ACC112 (cell line): ENCODE data around the gene PLEKHD1.

ENCODE experiments used
- H2AFZ ChIP-seq: fragments of 200-600 bp; sonication (generic); one replicate; pipeline ENCODE4 v1.6.0; 2017; ENCODE audit warnings: antibody characterized with exemption, low read length; ENCODE audit not compliant: unreplicated experiment
- H3K27ac ChIP-seq: fragments of 200-600 bp; sonication (generic); 2 replicates; pipeline ENCODE4 v1.5.1; 2014; ENCODE audit warnings: low read depth, mild to moderate bottlenecking, antibody characterized with exemption, low read length, moderate library complexity
- H3K27me3 ChIP-seq: fragments of 200-600 bp; sonication (generic); 2 replicates; pipeline ENCODE4 v1.6.1; 2014; ENCODE audit warnings: mild to moderate bottlenecking, antibody characterized with exemption, low read length, moderate library complexity, mixed read lengths; ENCODE audit not compliant: insufficient read depth
- H3K36me3 ChIP-seq: fragments of 200-600 bp; sonication (generic); 2 replicates; pipeline ENCODE4 v1.6.1; 2016; ENCODE audit warnings: mild to moderate bottlenecking, antibody characterized with exemption, low read length, moderate library complexity, mixed read lengths; ENCODE audit not compliant: insufficient read depth
- H3K4me1 ChIP-seq: fragments of 200-600 bp; sonication (generic); one replicate; pipeline ENCODE4 v1.6.1; 2016; ENCODE audit warnings: low read length, mixed read lengths; ENCODE audit not compliant: insufficient read depth, unreplicated experiment, control insufficient read depth
- H3K4me3 ChIP-seq: fragments of 200-600 bp; sonication (generic); 2 replicates; pipeline ENCODE4 v1.5.1; 2014; ENCODE audit warnings: mild to moderate bottlenecking, low read depth, low read length
- H3K79me2 ChIP-seq: fragments of 200-600 bp; sonication (generic); one replicate; pipeline ENCODE4 v1.6.0; 2016; ENCODE audit warnings: low read length; ENCODE audit not compliant: control insufficient read depth, unreplicated experiment, insufficient read depth

The PLEKHD1 gene

DNA sequence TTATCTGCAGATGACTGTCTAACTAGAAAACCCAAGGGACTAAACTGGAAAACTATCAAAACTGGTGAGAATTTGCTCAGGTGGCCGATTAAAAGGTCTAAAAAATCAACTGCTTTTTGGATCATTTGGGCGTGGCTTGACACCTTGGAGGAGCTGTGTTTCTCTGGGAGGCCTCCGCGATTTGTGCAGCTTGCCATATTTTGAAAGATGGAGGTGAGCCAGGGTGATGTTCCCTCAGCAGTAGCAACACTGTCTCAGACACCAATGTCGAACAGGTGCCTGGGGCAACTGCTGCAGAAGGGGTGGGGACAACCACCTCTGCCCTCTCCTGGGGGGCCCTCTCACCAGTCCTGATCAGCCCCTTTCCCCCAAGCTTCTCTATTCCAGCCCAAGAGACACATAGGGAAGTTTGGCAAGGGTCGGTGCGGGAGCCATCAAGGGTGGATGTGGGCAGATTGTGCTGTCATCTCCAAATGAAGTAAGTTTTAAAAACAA, 86.4 kb downstream of the PLEKHD1 start:
- Histone ChIP-seq H3K27ac (no peak overlapping the region), H3K4me3 (no peak overlapping the region), H3K4me1 (no peaks in the 10 kb centered on the region), H2AFZ (no peak overlapping the region), H3K27me3 (peaks cover 93% of the 10 kb centered on the region), H3K79me2 (no peaks in the 10 kb centered on the region), H3K36me3 (no peaks in the 10 kb centered on the region)

DNA sequence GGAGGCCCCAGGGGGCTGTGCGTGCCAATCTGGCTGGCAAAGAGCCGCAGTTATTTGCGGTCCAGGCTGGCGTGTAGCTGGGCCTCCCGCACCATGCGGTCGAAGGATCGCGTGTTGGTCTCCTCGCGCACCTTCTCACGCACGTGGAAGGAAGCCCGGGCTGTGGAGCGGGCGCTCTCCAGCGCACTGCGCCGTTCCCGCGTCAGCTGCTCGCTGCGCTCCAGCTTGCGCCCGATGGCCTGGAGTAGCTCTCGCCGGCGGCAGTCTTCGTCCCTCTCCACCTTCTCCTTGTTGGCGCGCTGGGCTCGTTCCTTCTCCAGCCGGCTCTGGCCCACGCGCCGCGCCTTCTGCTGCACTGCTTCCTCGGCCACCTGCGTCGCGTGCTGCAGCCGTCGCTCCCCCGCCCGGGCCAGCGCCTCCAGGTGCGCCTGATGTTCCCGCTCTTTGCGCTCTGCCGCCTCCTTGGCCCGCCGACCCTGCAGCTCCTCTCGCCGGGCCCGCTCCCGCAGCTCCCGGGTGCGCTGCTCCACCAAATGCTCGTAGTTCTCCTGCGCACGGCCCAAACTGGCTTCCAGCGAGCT, 87.0 kb downstream of the PLEKHD1 start:
- H3K27ac ChIP-seq = no peak overlapping the region

DNA sequence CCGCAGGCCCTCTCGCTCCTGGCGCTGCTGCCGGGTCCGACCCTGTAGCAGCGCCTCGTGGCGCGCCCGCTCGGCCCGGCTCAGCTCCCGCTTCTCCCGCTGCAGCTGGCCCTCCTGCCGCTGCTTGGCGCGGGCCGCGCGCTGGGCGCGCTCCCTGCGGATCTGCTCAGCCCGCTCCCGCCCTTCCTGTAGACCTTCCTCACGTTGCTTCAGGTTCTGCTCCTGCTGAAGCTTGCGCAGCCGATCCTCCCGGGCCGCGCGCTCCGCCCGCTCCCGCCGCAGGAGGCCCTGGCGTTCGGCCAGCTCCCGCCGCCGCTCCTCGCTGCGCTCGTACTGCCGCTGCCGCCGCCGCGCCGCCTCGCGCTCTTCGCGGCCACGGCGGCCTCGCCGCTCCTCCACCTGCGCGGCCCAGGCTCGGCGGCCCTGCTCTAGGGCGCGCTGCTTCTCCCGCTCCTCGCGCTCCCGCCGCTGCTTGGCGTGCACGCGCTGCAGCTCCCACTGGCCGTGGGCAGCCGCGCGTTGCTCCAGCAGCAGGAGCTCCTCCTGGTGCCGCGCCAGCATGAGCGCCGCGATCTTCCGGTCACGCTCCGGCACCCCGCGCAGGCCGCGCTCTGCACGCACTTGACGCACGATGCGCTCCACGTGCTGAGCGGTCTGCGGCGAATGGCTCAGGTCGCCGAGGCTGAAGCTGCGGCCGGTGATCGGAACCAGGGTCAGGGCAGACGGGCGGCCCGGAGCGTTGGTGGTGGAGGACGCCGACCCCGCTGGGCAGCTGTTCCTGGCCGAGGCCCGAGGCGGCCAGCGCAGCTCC, 87.7 kb downstream of the PLEKHD1 start:
- Histone ChIP-seq H3K79me2 (no peaks in the 10 kb centered on the region), H3K27ac (no peak overlapping the region), H2AFZ (no peak overlapping the region), H3K27me3 (peaks cover 85% of the 10 kb centered on the region), H3K4me1 (no peaks in the 10 kb centered on the region), H3K36me3 (no peaks in the 10 kb centered on the region), H3K4me3 (peak overlapping the region; percentile 63)

More for the DNA sequence above, 87.0 kb downstream of the PLEKHD1 start:
- no peak overlapping the region for H2AFZ ChIP-seq
- H3K27me3 ChIP-seq = peaks cover 91% of the 10 kb centered on the region
- no peaks in the 10 kb centered on the region for H3K4me1 ChIP-seq
- no peaks in the 10 kb centered on the region for H3K36me3 ChIP-seq
- peak overlapping the region; percentile 63 for H3K4me3 ChIP-seq
- no peaks in the 10 kb centered on the region for H3K79me2 ChIP-seq

- no peak overlapping the region for H3K4me3 ChIP-seq
- no peak overlapping the region for H3K27ac ChIP-seq
- no peaks in the 10 kb centered on the region for H3K79me2 ChIP-seq
- peaks cover 79% of the 10 kb centered on the region for H3K27me3 ChIP-seq
- H2AFZ ChIP-seq = no peak overlapping the region
- no peaks in the 10 kb centered on the region for H3K36me3 ChIP-seq
- no peaks in the 10 kb centered on the region for H3K4me1 ChIP-seq
Measured at GRCh38 chr14:69572841-69573135, 88.3 kb downstream of the PLEKHD1 start.

DNA sequence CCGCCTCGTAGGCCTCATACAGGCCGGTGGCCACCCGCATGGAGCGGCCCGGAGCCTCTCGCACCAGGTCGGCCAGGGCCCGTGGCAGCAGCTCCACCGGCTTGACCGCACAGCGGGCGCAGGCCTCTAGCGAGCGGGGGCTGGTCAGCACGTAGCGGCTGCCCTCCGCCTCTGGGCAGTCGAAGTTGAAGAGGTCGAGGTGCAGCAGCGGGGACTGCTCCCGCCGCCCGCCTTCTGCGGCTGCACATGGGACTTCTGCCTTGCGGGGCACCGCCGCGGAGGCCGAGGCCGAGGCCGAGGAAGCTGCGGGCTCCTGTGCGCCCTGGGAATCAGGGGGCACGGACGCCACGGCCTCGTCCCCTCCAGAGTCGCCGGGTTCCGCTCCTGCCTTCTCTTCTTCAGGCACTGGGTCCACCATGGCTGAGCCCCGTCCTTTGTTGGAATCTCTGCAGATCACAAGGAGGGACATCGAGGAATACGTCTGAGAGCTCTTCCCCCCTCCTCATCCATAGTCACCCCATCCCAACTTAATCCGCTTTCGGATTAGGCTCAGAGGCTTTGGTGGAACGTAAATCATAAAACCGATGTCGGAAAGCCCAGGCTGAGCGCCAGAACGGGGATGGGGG, 88.8 kb downstream of the PLEKHD1 start:
- Histone ChIP-seq H3K27ac (no peak overlapping the region), H3K79me2 (no peaks in the 10 kb centered on the region), H3K27me3 (peaks cover 74% of the 10 kb centered on the region), H3K4me3 (peak overlapping the region; percentile 18), H3K36me3 (no peaks in the 10 kb centered on the region), H2AFZ (no peak overlapping the region), H3K4me1 (no peaks in the 10 kb centered on the region)

DNA sequence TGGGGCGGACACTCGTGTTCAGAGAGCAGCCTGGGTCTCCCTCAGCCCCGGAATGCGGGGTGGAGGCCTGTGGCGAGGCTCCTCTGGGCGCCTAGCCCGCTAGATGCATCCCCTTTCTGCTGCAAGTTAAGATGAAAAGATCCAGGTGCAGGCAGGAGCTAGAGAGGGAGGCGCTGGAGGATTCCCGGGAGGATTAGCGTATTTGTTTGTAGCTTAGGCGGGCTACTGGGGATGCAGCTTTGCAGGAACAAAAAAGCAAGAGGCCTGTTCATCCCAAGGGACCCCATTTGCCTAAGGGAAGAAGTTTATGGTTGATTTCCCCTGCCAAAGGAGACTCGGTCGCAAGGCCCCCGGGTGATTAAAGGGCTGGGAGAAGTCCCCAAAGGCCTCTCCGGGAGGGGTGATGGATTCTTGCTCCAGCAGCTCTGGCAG, 89.3 kb downstream of the PLEKHD1 start:
- H3K4me3 ChIP-seq = peak overlapping the region; percentile 70
- H3K4me1 ChIP-seq = no peaks in the 10 kb centered on the region
- H3K27me3 ChIP-seq = peaks cover 68% of the 10 kb centered on the region
- no peaks in the 10 kb centered on the region for H3K36me3 ChIP-seq
- H2AFZ ChIP-seq = no peak overlapping the region
- H3K27ac ChIP-seq = no peak overlapping the region
- no peaks in the 10 kb centered on the region for H3K79me2 ChIP-seq

GRCh38 chr14:69574263-69574953, 89.9 kb downstream of the PLEKHD1 start, which contains the start of gene CCDC177:
Gene CCDC177, minus strand, starts transcription at chr14:69574871. Its CDS starts 1,249 bp downstream, at chr14:69573622.
- H3K27ac ChIP-seq = no peak within 1 kb of the TSS
- H3K4me3 ChIP-seq = peak within 1 kb of the TSS; percentile 70
- H2AFZ ChIP-seq = peak within 1 kb of the TSS; percentile 66
- H3K27me3 ChIP-seq = peaks cover 63% of the 10 kb centered on the region
- no peaks in the 10 kb centered on the region for H3K36me3 ChIP-seq
- no peaks in the 10 kb centered on the region for H3K79me2 ChIP-seq
- peaks cover 5% of the 10 kb centered on the region for H3K4me1 ChIP-seq

- Histone ChIP-seq H3K36me3 (no peaks in the 10 kb centered on the region), H3K4me3 (no peak overlapping the region), H3K27ac (no peak overlapping the region), H3K79me2 (no peaks in the 10 kb centered on the region), H3K4me1 (peaks cover 9% of the 10 kb centered on the region), H3K27me3 (peaks cover 58% of the 10 kb centered on the region), H2AFZ (no peak overlapping the region)
Measured at GRCh38 chr14:69574954-69575295, 90.4 kb downstream of the PLEKHD1 start.

DNA sequence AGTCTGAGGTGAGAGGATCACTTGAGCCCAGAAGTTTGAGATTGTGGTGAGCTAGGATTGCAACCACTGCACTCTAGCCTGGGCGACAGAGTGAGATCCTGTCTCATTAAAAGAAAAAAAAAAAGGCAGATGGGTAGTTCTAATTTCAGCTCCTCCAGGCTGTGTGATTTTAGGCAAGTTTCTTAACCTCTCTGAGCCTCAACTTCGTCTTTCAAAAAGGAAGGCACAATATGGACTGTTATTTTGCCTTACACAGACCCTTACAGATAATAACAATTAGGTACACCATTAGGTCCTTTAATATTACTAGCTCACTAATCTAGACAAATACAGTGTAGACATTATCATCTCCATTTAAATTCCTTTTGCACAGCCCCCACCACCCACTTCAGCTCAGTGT, 94.9 kb downstream of the PLEKHD1 start:
- H3K4me1 ChIP-seq = peaks cover 27% of the 10 kb centered on the region
- H3K36me3 ChIP-seq = no peaks in the 10 kb centered on the region
- H3K27me3 ChIP-seq = peaks cover 12% of the 10 kb centered on the region
- no peaks in the 10 kb centered on the region for H3K79me2 ChIP-seq
- no peak overlapping the region for H2AFZ ChIP-seq
- H3K4me3 ChIP-seq = no peak overlapping the region
- peak overlapping the region; percentile 83 for H3K27ac ChIP-seq

DNA sequence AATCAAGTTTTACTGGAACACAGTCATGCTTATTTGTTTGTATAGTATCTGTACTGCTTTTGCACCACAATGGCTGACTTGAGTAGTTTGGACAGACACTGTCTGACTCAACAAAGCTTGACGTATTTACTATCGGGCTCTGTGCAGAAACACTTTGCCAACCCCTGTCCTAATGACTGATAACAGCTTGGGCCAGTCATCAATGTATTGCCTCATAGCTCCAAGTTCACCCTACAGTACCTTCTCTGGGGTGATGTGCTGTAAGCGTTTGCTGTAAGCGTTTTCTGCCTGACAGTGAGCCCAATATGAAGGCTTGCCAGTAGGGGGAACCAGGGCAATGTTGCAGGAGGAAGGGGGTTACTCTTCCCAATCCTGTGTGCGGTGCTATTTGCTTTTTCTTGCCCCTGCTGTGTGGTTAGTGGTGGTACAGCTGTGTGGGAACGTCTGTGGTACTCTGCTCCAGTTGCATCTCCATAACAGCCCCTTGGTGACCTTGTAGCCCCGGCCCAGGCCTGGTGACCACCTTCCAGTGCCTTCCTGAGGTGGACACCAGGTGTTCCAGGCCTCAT, 95.6 kb downstream of the PLEKHD1 start:
- H3K27ac ChIP-seq = peak overlapping the region; percentile 83
- peaks cover 8% of the 10 kb centered on the region for H3K27me3 ChIP-seq
- H3K36me3 ChIP-seq = no peaks in the 10 kb centered on the region
- H3K4me1 ChIP-seq = peaks cover 30% of the 10 kb centered on the region
- H3K4me3 ChIP-seq = no peak overlapping the region
- no peak overlapping the region for H2AFZ ChIP-seq
- H3K79me2 ChIP-seq = no peaks in the 10 kb centered on the region
